Astrocyte (in vitro differentiated cells and primary cell): Measurements from ENCODE around the gene ZBTB7C. TPM values are rescaled to one million over a fixed set of nuclear protein-coding genes. Genes with fewer than 3 reads are reported as not detected.

Experiments
- DNase-seq: peaks from one replicate; pipeline ENCODE4 v3.0.0-alpha.2; 2010; ENCODE audit warnings: low read depth
- FAIRE-seq: peaks from 2 replicates; lab custom pipeline; 2011; peaks lifted over from hg19 to GRCh38; lab: Jason Lieb, UNC
- H2AFZ ChIP-seq: 2 replicates; pipeline ENCODE4 v1.6.0; 2012; ENCODE audit warnings: low read depth, low read length, inconsistent platforms
- H3K27ac ChIP-seq: 2 replicates; pipeline ENCODE4 v1.5.1; 2011; ENCODE audit warnings: low read depth, low read length, inconsistent platforms
- H3K27me3 ChIP-seq: 2 replicates; pipeline ENCODE4 v1.6.0; 2011; ENCODE audit warnings: low read length, inconsistent platforms; ENCODE audit not compliant: insufficient read depth
- H3K36me3 ChIP-seq: 2 replicates; pipeline ENCODE4 v1.5.1; 2011; ENCODE audit warnings: low read length, inconsistent platforms; ENCODE audit not compliant: insufficient read depth
- H3K4me1 ChIP-seq: 2 replicates; pipeline ENCODE4 v1.5.1; 2011; ENCODE audit warnings: low read length, inconsistent platforms; ENCODE audit not compliant: insufficient read depth
- H3K4me2 ChIP-seq: 2 replicates; pipeline ENCODE4 v1.6.0; 2012; ENCODE audit warnings: low read length, inconsistent platforms
- H3K4me3 ChIP-seq: 2 replicates; pipeline ENCODE4 v1.5.1; 2011; ENCODE audit warnings: low read depth, mild to moderate bottlenecking, low read length, inconsistent platforms; ENCODE audit not compliant: insufficient read depth
- H3K79me2 ChIP-seq: 2 replicates; pipeline ENCODE4 v1.6.0; 2012; ENCODE audit warnings: mild to moderate bottlenecking, low read length, inconsistent platforms; ENCODE audit not compliant: insufficient read depth
- H3K9ac ChIP-seq: 2 replicates; pipeline ENCODE4 v1.6.0; 2012; ENCODE audit warnings: mild to moderate bottlenecking, low read length, inconsistent platforms
- H3K9me3 ChIP-seq: 2 replicates; pipeline ENCODE4 v1.5.1; 2012; ENCODE audit warnings: low read depth, mild to moderate bottlenecking, low read length, inconsistent platforms; ENCODE audit not compliant: insufficient read depth
- H4K20me1 ChIP-seq: 2 replicates; pipeline ENCODE4 v1.6.0; 2012; ENCODE audit warnings: low read length, inconsistent platforms; ENCODE audit not compliant: insufficient read depth
- H3K27ac Mint-ChIP-seq: one replicate; pipeline ENCODE4 v1.8.0; 2021; ENCODE audit warnings: mild to moderate bottlenecking, mixed read lengths; ENCODE audit not compliant: unreplicated experiment
- H3K27me3 Mint-ChIP-seq: one replicate; pipeline ENCODE4 v1.8.0; 2021; ENCODE audit warnings: low read depth, mixed read lengths; ENCODE audit not compliant: unreplicated experiment
- H3K36me3 Mint-ChIP-seq: one replicate; pipeline ENCODE4 v1.8.0; 2021; ENCODE audit warnings: low read depth, mixed read lengths; ENCODE audit not compliant: unreplicated experiment
- H3K4me1 Mint-ChIP-seq: one replicate; pipeline ENCODE4 v1.8.0; 2021; ENCODE audit warnings: low read depth, mixed read lengths; ENCODE audit not compliant: unreplicated experiment
- H3K4me3 Mint-ChIP-seq: one replicate; pipeline ENCODE4 v1.8.0; 2021; ENCODE audit warnings: mild to moderate bottlenecking, moderate library complexity, mixed read lengths; ENCODE audit not compliant: unreplicated experiment
- H3K9me3 Mint-ChIP-seq: one replicate; pipeline ENCODE4 v1.8.0; 2021; ENCODE audit warnings: mild to moderate bottlenecking, mixed read lengths; ENCODE audit not compliant: unreplicated experiment
- EZH2 ChIP-seq: IDR thresholded peaks from 2 replicates; pipeline ENCODE4 v1.6.1; 2012; ENCODE audit warnings: mild to moderate bottlenecking, low read length, inconsistent platforms; ENCODE audit not compliant: insufficient read depth
- total RNA-seq: library from RNA; stranded (reverse); gene quantifications from 2 replicates; pipeline ENCODE4 v1.2.1, GENCODE V29; 2021
- TF ChIP-seq, protein P1 (sequence below): IDR thresholded peaks from 2 replicates; pipeline ENCODE4 v1.5.1; 2011; ENCODE audit warnings: low read depth, mild to moderate bottlenecking, inconsistent platforms, low read length, moderate library complexity; ENCODE audit not compliant: insufficient read depth

The ZBTB7C gene
- total RNA-seq, 1 donor from 2014 or later: 1.0 TPM

DNA sequence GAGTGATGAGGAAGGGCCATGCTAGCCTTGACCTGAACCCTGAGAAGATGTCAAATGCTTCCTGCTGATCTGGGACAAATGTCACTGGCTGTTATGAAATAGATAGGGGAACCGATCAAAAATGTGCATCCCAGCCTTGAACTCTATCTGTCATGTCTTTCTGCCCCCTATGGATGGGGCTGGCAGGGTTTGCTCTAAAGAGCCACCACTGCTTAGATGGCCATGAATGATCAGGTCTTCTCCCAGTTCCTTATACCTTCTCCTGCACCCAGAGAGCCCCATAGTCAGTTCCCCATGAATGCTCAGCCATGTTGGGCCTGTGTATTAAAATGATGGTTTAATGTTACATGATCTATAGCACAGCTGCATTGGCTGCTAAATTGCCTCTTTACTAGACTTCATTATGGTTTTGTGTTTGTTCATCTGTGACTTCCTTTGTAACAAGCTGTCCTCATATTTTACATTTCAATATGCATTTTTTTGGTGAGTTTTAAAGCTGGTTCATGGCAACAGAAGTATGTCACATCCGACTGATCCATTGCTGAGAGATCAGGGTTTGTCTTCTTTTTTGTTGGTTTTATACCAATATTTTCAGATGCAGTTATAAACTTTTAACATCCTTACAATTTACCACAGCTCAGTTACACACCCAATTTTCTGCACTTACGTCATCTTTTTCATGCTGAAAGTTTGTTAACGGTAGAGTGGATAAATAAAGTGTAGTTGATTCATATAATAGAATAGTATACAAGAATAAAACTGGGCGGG is 422.4 kb downstream of the ZBTB7C start:
- H2AFZ ChIP-seq: no peak overlapping the region
- H3K27me3 ChIP-seq: no peaks in the 10 kb centered on the region
- no peak overlapping the region for H3K27ac Mint-ChIP-seq
- H3K36me3 Mint-ChIP-seq: no peaks in the 10 kb centered on the region
- H3K4me2 ChIP-seq: peak overlapping the region; percentile 21
- H3K9me3 ChIP-seq: no peaks in the 10 kb centered on the region
- H3K4me3 Mint-ChIP-seq: no peak overlapping the region
- H3K4me1 ChIP-seq: no peaks in the 10 kb centered on the region
- H3K9me3 Mint-ChIP-seq: peaks cover 8% of the 10 kb centered on the region
- peaks cover 17% of the 10 kb centered on the region for H3K27me3 Mint-ChIP-seq
- H3K36me3 ChIP-seq: no peaks in the 10 kb centered on the region
- no peak overlapping the region for H3K27ac ChIP-seq
- DNase-seq (no peak), FAIRE-seq (no peak)
- peaks cover 5% of the 10 kb centered on the region for H3K4me1 Mint-ChIP-seq
- no peaks in the 10 kb centered on the region for H3K79me2 ChIP-seq
- H3K4me3 ChIP-seq: no peak overlapping the region
- TF ChIP-seq, protein P1, sequence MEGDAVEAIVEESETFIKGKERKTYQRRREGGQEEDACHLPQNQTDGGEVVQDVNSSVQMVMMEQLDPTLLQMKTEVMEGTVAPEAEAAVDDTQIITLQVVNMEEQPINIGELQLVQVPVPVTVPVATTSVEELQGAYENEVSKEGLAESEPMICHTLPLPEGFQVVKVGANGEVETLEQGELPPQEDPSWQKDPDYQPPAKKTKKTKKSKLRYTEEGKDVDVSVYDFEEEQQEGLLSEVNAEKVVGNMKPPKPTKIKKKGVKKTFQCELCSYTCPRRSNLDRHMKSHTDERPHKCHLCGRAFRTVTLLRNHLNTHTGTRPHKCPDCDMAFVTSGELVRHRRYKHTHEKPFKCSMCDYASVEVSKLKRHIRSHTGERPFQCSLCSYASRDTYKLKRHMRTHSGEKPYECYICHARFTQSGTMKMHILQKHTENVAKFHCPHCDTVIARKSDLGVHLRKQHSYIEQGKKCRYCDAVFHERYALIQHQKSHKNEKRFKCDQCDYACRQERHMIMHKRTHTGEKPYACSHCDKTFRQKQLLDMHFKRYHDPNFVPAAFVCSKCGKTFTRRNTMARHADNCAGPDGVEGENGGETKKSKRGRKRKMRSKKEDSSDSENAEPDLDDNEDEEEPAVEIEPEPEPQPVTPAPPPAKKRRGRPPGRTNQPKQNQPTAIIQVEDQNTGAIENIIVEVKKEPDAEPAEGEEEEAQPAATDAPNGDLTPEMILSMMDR: no peak
- TF ChIP-seq EZH2: no peak
- no peak overlapping the region for H3K9ac ChIP-seq
- H4K20me1 ChIP-seq: no peaks in the 10 kb centered on the region

- Mint-ChIP-seq H3K4me3 (no peak overlapping the region), H3K4me1 (peaks cover 5% of the 10 kb centered on the region), H3K27ac (no peak overlapping the region), H3K36me3 (no peaks in the 10 kb centered on the region), H3K27me3 (peaks cover 14% of the 10 kb centered on the region), H3K9me3 (peaks cover 8% of the 10 kb centered on the region)
- DNase-seq (no peak), FAIRE-seq (no peak)
- Histone ChIP-seq H3K4me3 (no peak overlapping the region), H3K27ac (no peak overlapping the region), H3K9ac (no peak overlapping the region), H3K27me3 (no peaks in the 10 kb centered on the region), H3K4me1 (no peaks in the 10 kb centered on the region), H3K79me2 (no peaks in the 10 kb centered on the region), H4K20me1 (no peaks in the 10 kb centered on the region), H2AFZ (no peak overlapping the region), H3K4me2 (no peak overlapping the region), H3K9me3 (no peaks in the 10 kb centered on the region), H3K36me3 (no peaks in the 10 kb centered on the region)
- TF ChIP-seq, protein P1: no peak
- TF ChIP-seq EZH2: no peak
Observed at GRCh38 chr18:47985866-47986265, 423.3 kb downstream of the ZBTB7C start.

- Histone ChIP-seq H3K36me3 (no peaks in the 10 kb centered on the region), H3K9me3 (no peaks in the 10 kb centered on the region), H3K4me3 (no peak overlapping the region), H3K79me2 (no peaks in the 10 kb centered on the region), H3K27me3 (no peaks in the 10 kb centered on the region), H3K4me1 (no peaks in the 10 kb centered on the region), H3K27ac (no peak overlapping the region), H4K20me1 (no peaks in the 10 kb centered on the region), H2AFZ (no peak overlapping the region), H3K4me2 (no peak overlapping the region), H3K9ac (no peak overlapping the region)
- Mint-ChIP-seq H3K27ac (no peak overlapping the region), H3K4me1 (peaks cover 5% of the 10 kb centered on the region), H3K9me3 (peaks cover 8% of the 10 kb centered on the region), H3K4me3 (no peak overlapping the region), H3K36me3 (no peaks in the 10 kb centered on the region), H3K27me3 (peaks cover 14% of the 10 kb centered on the region)
- FAIRE-seq: no peak
- no peak for TF ChIP-seq EZH2
- TF ChIP-seq, protein P1: no peak
- DNase-seq: no peak
Observed at GRCh38 chr18:47984991-47985390, 424.2 kb downstream of the ZBTB7C start.
